ENCODE results near the gene CNN1. TPM values are rescaled to one million over a fixed set of nuclear protein-coding genes. Genes with fewer than 3 reads are reported as not detected.

The CNN1 gene
- total RNA-seq, result 1,000 to 10,000 TPM; 2,283 to 3,774 (median 3,072) TPM

GRCh38 chr19:11538232-11539036, at the start of gene CNN1:
TSS of gene CNN1 (plus strand) at chr19:11538851. CDS start at chr19:11538928, 77 bp downstream.
- H3K27ac ChIP-seq, result peak within 1 kb of the TSS; percentile 94 to 98 (median 96)
- peaks cover 0 to 80% (median 6%) of the 10 kb centered on the region in 3 donors for H3K4me1 ChIP-seq
- H3K27me3 ChIP-seq, result peaks cover 8% of the 10 kb centered on the region
- WGBS, 2 donors (ENCODE audit: low coverage in 1 of 2), result 7 to 33% methylated on average over 4 to 8 of the region's 21 CpGs
- TF ChIP-seq, protein P1, sequence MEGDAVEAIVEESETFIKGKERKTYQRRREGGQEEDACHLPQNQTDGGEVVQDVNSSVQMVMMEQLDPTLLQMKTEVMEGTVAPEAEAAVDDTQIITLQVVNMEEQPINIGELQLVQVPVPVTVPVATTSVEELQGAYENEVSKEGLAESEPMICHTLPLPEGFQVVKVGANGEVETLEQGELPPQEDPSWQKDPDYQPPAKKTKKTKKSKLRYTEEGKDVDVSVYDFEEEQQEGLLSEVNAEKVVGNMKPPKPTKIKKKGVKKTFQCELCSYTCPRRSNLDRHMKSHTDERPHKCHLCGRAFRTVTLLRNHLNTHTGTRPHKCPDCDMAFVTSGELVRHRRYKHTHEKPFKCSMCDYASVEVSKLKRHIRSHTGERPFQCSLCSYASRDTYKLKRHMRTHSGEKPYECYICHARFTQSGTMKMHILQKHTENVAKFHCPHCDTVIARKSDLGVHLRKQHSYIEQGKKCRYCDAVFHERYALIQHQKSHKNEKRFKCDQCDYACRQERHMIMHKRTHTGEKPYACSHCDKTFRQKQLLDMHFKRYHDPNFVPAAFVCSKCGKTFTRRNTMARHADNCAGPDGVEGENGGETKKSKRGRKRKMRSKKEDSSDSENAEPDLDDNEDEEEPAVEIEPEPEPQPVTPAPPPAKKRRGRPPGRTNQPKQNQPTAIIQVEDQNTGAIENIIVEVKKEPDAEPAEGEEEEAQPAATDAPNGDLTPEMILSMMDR (IDR thresholded peaks at IDR 0.05), result no peak
- TF ChIP-seq POLR2AphosphoS5 (IDR thresholded peaks at IDR 0.05) (peak; percentile 99), POLR2A (IDR thresholded peaks at IDR 0.05) (peak; percentile 98)
- peak within 1 kb of the TSS; percentile 65 to 68 for H3K4me3 ChIP-seq
- peaks cover 0 to 20% of the 10 kb centered on the region in 2 donors for H3K36me3 ChIP-seq
- H3K9me3 ChIP-seq, result no peaks in the 10 kb centered on the region
- ATAC-seq, result peak; percentile 80

GRCh38 chr19:11489378-11489777, 49.3 kb upstream of the CNN1 start:
- no peak for ATAC-seq
- Histone ChIP-seq H3K9me3 (no peaks in the 10 kb centered on the region), H3K27ac (no peak overlapping the region), H3K4me1 (no peaks in the 10 kb centered on the region), H3K27me3 (peaks cover 31% of the 10 kb centered on the region), H3K4me3 (no peak overlapping the region), H3K36me3 (peaks cover 0 to 97% of the 10 kb centered on the region in 2 donors)
- TF ChIP-seq EP300 (IDR thresholded peaks at IDR 0.05), result no peak
- no peak for TF ChIP-seq POLR2A (IDR thresholded peaks at IDR 0.05)
- TF ChIP-seq POLR2AphosphoS5 (IDR thresholded peaks at IDR 0.05), result no peak
- TF ChIP-seq, protein P1 (IDR thresholded peaks at IDR 0.05), result no peak
- WGBS, 2 donors (ENCODE audit: low coverage in 1 of 2), result 100% methylated on average over 2 of the region's 7 CpGs; no CpG with 5 or more reads in 1 of the 2 donors

- H3K4me3 ChIP-seq, result no peak overlapping the region
- WGBS, 2 donors (ENCODE audit: low coverage in 1 of 2), result 97 to 98% methylated on average over 6 to 8 of the region's 27 CpGs
- no peaks in the 10 kb centered on the region for H3K9me3 ChIP-seq
Measured at GRCh38 chr19:11494634-11495285, 43.9 kb upstream of the CNN1 start.

GRCh38 chr19:11495481-11495880, 43.2 kb upstream of the CNN1 start:
- peaks cover 0 to 83% of the 10 kb centered on the region in 2 donors for H3K36me3 ChIP-seq
- H3K4me1 ChIP-seq, result peaks cover 0 to 4% (median 0%) of the 10 kb centered on the region in 3 donors
- no peak for TF ChIP-seq POLR2AphosphoS5 (IDR thresholded peaks at IDR 0.05)
- no peak for TF ChIP-seq EP300 (IDR thresholded peaks at IDR 0.05)
- TF ChIP-seq POLR2A (IDR thresholded peaks at IDR 0.05), result no peak
- TF ChIP-seq, protein P1 (IDR thresholded peaks at IDR 0.05), result no peak
- H3K9me3 ChIP-seq, result no peaks in the 10 kb centered on the region
- ATAC-seq, result no peak
- H3K4me3 ChIP-seq, result no peak overlapping the region
- no peaks in the 10 kb centered on the region for H3K27me3 ChIP-seq
- no peak overlapping the region for H3K27ac ChIP-seq
- WGBS, 2 donors (ENCODE audit: low coverage in 1 of 2), result 80 to 100% methylated on average over 1 to 2 of the region's 10 CpGs

More at GRCh38 chr19:11494634-11495285, 43.9 kb upstream of the CNN1 start:
- peaks cover 0 to 90% of the 10 kb centered on the region in 2 donors for H3K36me3 ChIP-seq
- H3K4me1 ChIP-seq, result peaks cover 0 to 4% (median 0%) of the 10 kb centered on the region in 3 donors
- H3K27me3 ChIP-seq, result no peaks in the 10 kb centered on the region
- no peak for ATAC-seq
- TF ChIP-seq EP300 (IDR thresholded peaks at IDR 0.05) (no peak), POLR2A (IDR thresholded peaks at IDR 0.05) (no peak), POLR2AphosphoS5 (IDR thresholded peaks at IDR 0.05) (no peak)
- TF ChIP-seq, protein P1 (IDR thresholded peaks at IDR 0.05), result no peak
- no peak overlapping the region for H3K27ac ChIP-seq
